H9 (cell line): ENCODE measurements around the gene MAGI1. TPM values are rescaled to one million over a fixed set of nuclear protein-coding genes. Genes with fewer than 3 reads are reported as not detected.

Source experiments
- DNase-seq: peaks from one replicate; pipeline ENCODE4 v3.0.0-alpha.2; 2017
- H2AFZ ChIP-seq: one replicate; pipeline ENCODE4 v1.6.1; 2013; ENCODE audit warnings: mild to moderate bottlenecking, low read length, control low read depth, moderate library complexity
- H2AK5ac ChIP-seq: 2 replicates; pipeline ENCODE4 v1.6.1; 2013; ENCODE audit warnings: low read length, control low read depth, mixed read lengths; ENCODE audit not compliant: insufficient read length
- H2BK120ac ChIP-seq: one replicate; pipeline ENCODE4 v1.6.1; 2013; ENCODE audit warnings: low read depth, mild to moderate bottlenecking, low read length, control low read depth, inconsistent platforms; ENCODE audit not compliant: poor library complexity, severe bottlenecking
- H2BK12ac ChIP-seq: 2 replicates; pipeline ENCODE4 v1.6.1; 2013; ENCODE audit warnings: low read length, control low read depth, mixed read lengths, low read depth; ENCODE audit not compliant: insufficient read length
- H2BK15ac ChIP-seq: 2 replicates; pipeline ENCODE4 v1.6.1; 2013; ENCODE audit warnings: low read depth, low read length, control low read depth
- H2BK20ac ChIP-seq: one replicate; pipeline ENCODE4 v1.6.1; 2013; ENCODE audit warnings: low read depth, mild to moderate bottlenecking, low read length, control low read depth, inconsistent platforms; ENCODE audit not compliant: poor library complexity, severe bottlenecking
- H2BK5ac ChIP-seq: 2 replicates; pipeline ENCODE4 v1.6.1; 2013; ENCODE audit warnings: low read length, control low read depth, mixed read lengths; ENCODE audit not compliant: insufficient read length
- H3K14ac ChIP-seq: 2 replicates; pipeline ENCODE4 v1.6.1; 2013; ENCODE audit warnings: low read length, control low read depth; ENCODE audit not compliant: insufficient read depth
- H3K18ac ChIP-seq: 2 replicates; pipeline ENCODE4 v1.6.1; 2013; ENCODE audit warnings: low read depth, mild to moderate bottlenecking, mixed read lengths, low read length, control low read depth; ENCODE audit not compliant: insufficient read length
- H3K23ac ChIP-seq: 2 replicates; pipeline ENCODE4 v1.6.1; 2013; ENCODE audit warnings: low read length, control low read depth, mixed read lengths, low read depth; ENCODE audit not compliant: insufficient read length
- H3K23me2 ChIP-seq: 2 replicates; pipeline ENCODE4 v1.6.1; 2013; ENCODE audit warnings: low read depth, mild to moderate bottlenecking, mixed read lengths, low read length, control low read depth; ENCODE audit not compliant: insufficient read length, poor library complexity, severe bottlenecking
- H3K27ac ChIP-seq: 2 replicates; pipeline ENCODE4 v1.5.1; 2013; ENCODE audit warnings: low read length, control low read depth, mixed read lengths, low read depth; ENCODE audit not compliant: insufficient read length
- H3K27me3 ChIP-seq: 2 replicates; pipeline ENCODE4 v1.6.1; 2013; ENCODE audit warnings: low read length, control low read depth, inconsistent platforms; ENCODE audit not compliant: insufficient read depth
- H3K4ac ChIP-seq: 2 replicates; pipeline ENCODE4 v1.6.1; 2013; ENCODE audit warnings: low read depth, mild to moderate bottlenecking, control low read depth, inconsistent platforms, low read length, moderate library complexity
- H3K4me1 ChIP-seq: 2 replicates; pipeline ENCODE4 v1.6.1; 2013; ENCODE audit warnings: low read length, control low read depth, inconsistent platforms; ENCODE audit not compliant: insufficient read depth
- H3K4me2 ChIP-seq: 2 replicates; pipeline ENCODE4 v1.6.1; 2013; ENCODE audit warnings: low read length, control low read depth, mixed read lengths; ENCODE audit not compliant: insufficient read length, insufficient read depth
- H3K56ac ChIP-seq: 2 replicates; pipeline ENCODE4 v1.6.1; 2013; ENCODE audit warnings: low read depth, mild to moderate bottlenecking, mixed read lengths, low read length, control low read depth; ENCODE audit not compliant: insufficient read length
- H3K79me1 ChIP-seq: 2 replicates; pipeline ENCODE4 v1.6.1; 2013; ENCODE audit warnings: low read depth, mild to moderate bottlenecking, moderate library complexity, low read length, control low read depth, inconsistent platforms; ENCODE audit not compliant: insufficient read depth, poor library complexity, severe bottlenecking
- H3K79me2 ChIP-seq: 2 replicates; pipeline ENCODE4 v1.6.1; 2013; ENCODE audit warnings: low read length, control low read depth, inconsistent platforms; ENCODE audit not compliant: insufficient read depth
- H3K9ac ChIP-seq: 2 replicates; pipeline ENCODE4 v1.6.1; 2013; ENCODE audit warnings: low read length, control low read depth, mixed read lengths; ENCODE audit not compliant: insufficient read length; ENCODE audit errors: extremely low read depth
- H3K9me3 ChIP-seq: one replicate; pipeline ENCODE4 v1.6.1; 2013; ENCODE audit warnings: low read depth, low read length, inconsistent platforms; ENCODE audit not compliant: control insufficient read depth
- H3T11ph ChIP-seq: one replicate; pipeline ENCODE4 v1.6.1; 2013; ENCODE audit warnings: mild to moderate bottlenecking, low read length, control low read depth, inconsistent platforms
- H4K20me1 ChIP-seq: one replicate; pipeline ENCODE4 v1.6.1; 2013; ENCODE audit not compliant: control insufficient read depth, insufficient read length, insufficient read depth
- H4K5ac ChIP-seq: 2 replicates; pipeline ENCODE4 v1.6.1; 2013; ENCODE audit warnings: low read depth, mild to moderate bottlenecking, mixed read lengths, low read length, control low read depth; ENCODE audit not compliant: insufficient read length
- H4K8ac ChIP-seq: replicated peaks from 2 replicates; pipeline ENCODE4 v1.6.1; 2013; ENCODE audit warnings: low read length, control low read depth, mixed read lengths, low read depth; ENCODE audit not compliant: insufficient read length
- H4K91ac ChIP-seq: 2 replicates; pipeline ENCODE4 v1.6.1; 2013; ENCODE audit warnings: low read depth, mild to moderate bottlenecking, moderate library complexity, mixed read lengths, low read length, control low read depth; ENCODE audit not compliant: insufficient read length
- H3K27ac Mint-ChIP-seq, 3 experiments: 2 replicates in 2 of 3; 3 replicates in 1 of 3; pipeline ENCODE4 v1.8.0; 2020 to 2021; ENCODE audit warnings: mixed read lengths in 3 of 3, mild to moderate bottlenecking in 1 of 3, moderate library complexity in 1 of 3
- H3K27me3 Mint-ChIP-seq: 2 replicates; pipeline ENCODE4 v1.8.0; 2021; ENCODE audit warnings: low read depth, mild to moderate bottlenecking, moderate library complexity, mixed read lengths
- H3K36me3 Mint-ChIP-seq, 3 experiments: 2 replicates in 2 of 3; 3 replicates in 1 of 3; pipeline ENCODE4 v1.8.0; 2020 to 2021; ENCODE audit warnings: low read depth in 3 of 3, mixed read lengths in 3 of 3; ENCODE audit not compliant: insufficient read depth in 1 of 3
- H3K4me1 Mint-ChIP-seq, 2 experiments: 2 replicates each; pipeline ENCODE4 v1.8.0; 2020; ENCODE audit warnings: mixed read lengths in 2 of 2
- H3K4me3 Mint-ChIP-seq, 2 experiments: 2 replicates in 1 of 2; 3 replicates in 1 of 2; pipeline ENCODE4 v1.8.0; 2020 to 2021; ENCODE audit warnings: mild to moderate bottlenecking in 2 of 2, mixed read lengths in 2 of 2, moderate library complexity in 1 of 2
- H3K9me3 Mint-ChIP-seq, 2 experiments: 2 replicates in 1 of 2; 3 replicates in 1 of 2; pipeline ENCODE4 v1.8.0; 2020; ENCODE audit warnings: mild to moderate bottlenecking in 2 of 2, mixed read lengths in 2 of 2, moderate library complexity in 1 of 2
- CTCF ChIP-seq: fragments of 200-600 bp; sonication (generic); conservative IDR thresholded peaks from 3 replicates; pipeline ENCODE4 v1.8.0; 2021; ENCODE audit warnings: antibody characterized with exemption, mild to moderate bottlenecking
- WGBS: extraction: QIAGEN DNeasy Blood & Tissue Kit; methylation state at CpG from one replicate; pipeline ENCODE4 v1.1.7; 2013; ENCODE audit warnings: missing lambda C conversion rate, low lambda C conversion rate, mixed read lengths; ENCODE audit not compliant: insufficient read length; ENCODE audit errors: extremely low coverage; 5-methylcytosine and 5-hydroxymethylcytosine counted together
- total RNA-seq: library from RNA; stranded (reverse); gene quantifications from 2 replicates; pipeline ENCODE4 v1.2.1, GENCODE V29; 2021

The MAGI1 gene
- total RNA-seq, 1 experiment from 2014 or later = 65.7 TPM

- no CpG with 5 or more reads among the region's 1 CpG for WGBS
- H3K4ac ChIP-seq = no peak overlapping the region
- no peak overlapping the region for H3K18ac ChIP-seq
- DNase-seq = no peak
- no peak for TF ChIP-seq CTCF
- no peak overlapping the region for H2BK15ac ChIP-seq
- Mint-ChIP-seq H3K4me3 (no peak overlapping the region), H3K27me3 (peaks cover 3% of the 10 kb centered on the region), H3K27ac (no peak overlapping the region), H3K36me3 (no peaks in the 10 kb centered on the region), H3K9me3 (no peaks in the 10 kb centered on the region; a peak in 1 of 5 replicates), H3K4me1 (peaks cover 7 to 8% of the 10 kb centered on the region in 2 experiments)
- no peak overlapping the region for H3K14ac ChIP-seq
- H2BK120ac ChIP-seq = no peak overlapping the region
- H2BK12ac ChIP-seq = no peak overlapping the region
- no peak overlapping the region for H2AFZ ChIP-seq
- H4K91ac ChIP-seq = no peak overlapping the region
- no peaks in the 10 kb centered on the region for H4K20me1 ChIP-seq
- H3K4me2 ChIP-seq = no peak overlapping the region
- H4K8ac ChIP-seq = no peak overlapping the region
- H3K23me2 ChIP-seq = no peaks in the 10 kb centered on the region
- H3K27me3 ChIP-seq = no peaks in the 10 kb centered on the region
- H3K9me3 ChIP-seq = no peaks in the 10 kb centered on the region
- H3K4me1 ChIP-seq = no peaks in the 10 kb centered on the region
- H2AK5ac ChIP-seq = no peak overlapping the region
- no peaks in the 10 kb centered on the region for H3K79me2 ChIP-seq
- H2BK5ac ChIP-seq = no peak overlapping the region
- H3K9ac ChIP-seq = no peak overlapping the region
- no peaks in the 10 kb centered on the region for H3K79me1 ChIP-seq
- no peak overlapping the region for H2BK20ac ChIP-seq
- H3K23ac ChIP-seq = no peak overlapping the region
- no peak overlapping the region for H3K27ac ChIP-seq
- no peak overlapping the region for H4K5ac ChIP-seq
- H3K56ac ChIP-seq = no peak overlapping the region
- no peak overlapping the region for H3T11ph ChIP-seq
These were observed 723.8 kb downstream of the MAGI1 start for GRCh38 chr3:65314916-65315315.
